PFSK-1 (cell line): ENCODE data around the gene CCDC170.

Source experiments
- FOXP2 ChIP-seq: optimal IDR thresholded peaks from 2 replicates; pipeline ENCODE3; 2011; ENCODE audit warnings: borderline replicate concordance, control low read depth, inconsistent platforms; ENCODE audit not compliant: insufficient read depth; ENCODE audit errors: extremely low read length, extremely low read depth
- POLR2AphosphoS5 ChIP-seq: IDR thresholded peaks from 2 replicates; pipeline ENCODE4 v1.6.1; 2012; ENCODE audit warnings: low read depth, mild to moderate bottlenecking, control low read depth, low read length, moderate library complexity
- SIN3A ChIP-seq: IDR thresholded peaks from 2 replicates; pipeline ENCODE4 v1.6.1; 2012; ENCODE audit warnings: mild to moderate bottlenecking, low read length, moderate library complexity, borderline replicate concordance; ENCODE audit not compliant: insufficient read depth
- TAF1 ChIP-seq: IDR thresholded peaks from 2 replicates; pipeline ENCODE4 v1.6.1; 2012; ENCODE audit warnings: low read length, control low read depth, borderline replicate concordance; ENCODE audit not compliant: insufficient read depth
- TF ChIP-seq, protein P1 (sequence below), 2 experiments: IDR thresholded peaks; 2 replicates each; pipeline versions ENCODE4 v1.6.1 to v1.8.0; 2011 to 2012; ENCODE audit warnings: low read depth in 2 of 2, low read length in 2 of 2, control low read depth in 1 of 2, inconsistent platforms in 1 of 2, mild to moderate bottlenecking in 1 of 2, moderate library complexity in 1 of 2; ENCODE audit not compliant: insufficient read depth in 1 of 2

Gene CCDC170

DNA sequence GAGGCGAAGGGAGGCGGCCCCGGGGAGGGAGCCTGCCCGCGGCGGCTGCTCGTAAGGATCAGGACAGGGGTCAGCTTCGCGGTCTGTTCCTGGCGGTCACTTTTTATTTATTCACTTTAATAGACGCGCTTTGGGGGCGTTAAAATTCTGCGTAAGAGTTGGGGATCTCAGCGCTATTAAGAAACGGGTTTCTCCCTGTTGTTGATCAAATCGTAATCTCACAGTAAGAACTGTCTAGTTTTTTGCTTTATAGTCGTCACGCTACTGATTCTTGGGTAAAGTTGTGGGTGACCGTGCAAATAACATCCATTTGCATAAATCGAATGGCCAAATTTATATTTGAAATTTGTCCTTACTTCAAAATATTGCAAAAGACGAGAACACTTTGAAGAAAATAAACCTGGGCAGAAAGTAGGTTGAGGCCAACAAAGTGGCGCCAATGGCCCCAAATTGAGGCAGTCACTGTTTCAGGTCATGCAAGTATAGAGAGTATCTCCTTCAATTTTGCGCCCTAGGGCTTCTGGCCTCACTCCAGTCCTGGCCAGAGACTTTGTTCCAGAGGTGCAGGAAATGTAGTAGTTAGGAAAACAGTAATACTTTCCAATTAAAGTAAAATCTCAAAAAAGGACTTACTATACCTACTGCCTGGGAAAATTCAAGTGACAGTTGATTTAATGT is 40.9 kb upstream of the CCDC170 start:
- TF ChIP-seq SIN3A (no peak), POLR2AphosphoS5 (no peak), FOXP2 (no peak), TAF1 (no peak)
- TF ChIP-seq, protein P1, sequence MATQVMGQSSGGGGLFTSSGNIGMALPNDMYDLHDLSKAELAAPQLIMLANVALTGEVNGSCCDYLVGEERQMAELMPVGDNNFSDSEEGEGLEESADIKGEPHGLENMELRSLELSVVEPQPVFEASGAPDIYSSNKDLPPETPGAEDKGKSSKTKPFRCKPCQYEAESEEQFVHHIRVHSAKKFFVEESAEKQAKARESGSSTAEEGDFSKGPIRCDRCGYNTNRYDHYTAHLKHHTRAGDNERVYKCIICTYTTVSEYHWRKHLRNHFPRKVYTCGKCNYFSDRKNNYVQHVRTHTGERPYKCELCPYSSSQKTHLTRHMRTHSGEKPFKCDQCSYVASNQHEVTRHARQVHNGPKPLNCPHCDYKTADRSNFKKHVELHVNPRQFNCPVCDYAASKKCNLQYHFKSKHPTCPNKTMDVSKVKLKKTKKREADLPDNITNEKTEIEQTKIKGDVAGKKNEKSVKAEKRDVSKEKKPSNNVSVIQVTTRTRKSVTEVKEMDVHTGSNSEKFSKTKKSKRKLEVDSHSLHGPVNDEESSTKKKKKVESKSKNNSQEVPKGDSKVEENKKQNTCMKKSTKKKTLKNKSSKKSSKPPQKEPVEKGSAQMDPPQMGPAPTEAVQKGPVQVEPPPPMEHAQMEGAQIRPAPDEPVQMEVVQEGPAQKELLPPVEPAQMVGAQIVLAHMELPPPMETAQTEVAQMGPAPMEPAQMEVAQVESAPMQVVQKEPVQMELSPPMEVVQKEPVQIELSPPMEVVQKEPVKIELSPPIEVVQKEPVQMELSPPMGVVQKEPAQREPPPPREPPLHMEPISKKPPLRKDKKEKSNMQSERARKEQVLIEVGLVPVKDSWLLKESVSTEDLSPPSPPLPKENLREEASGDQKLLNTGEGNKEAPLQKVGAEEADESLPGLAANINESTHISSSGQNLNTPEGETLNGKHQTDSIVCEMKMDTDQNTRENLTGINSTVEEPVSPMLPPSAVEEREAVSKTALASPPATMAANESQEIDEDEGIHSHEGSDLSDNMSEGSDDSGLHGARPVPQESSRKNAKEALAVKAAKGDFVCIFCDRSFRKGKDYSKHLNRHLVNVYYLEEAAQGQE (IDR thresholded peaks at IDR 0.05; ENCODE audit: insufficient read depth in 1 of 2, low read depth in 2 of 2, low read length in 2 of 2) = no peak

DNA sequence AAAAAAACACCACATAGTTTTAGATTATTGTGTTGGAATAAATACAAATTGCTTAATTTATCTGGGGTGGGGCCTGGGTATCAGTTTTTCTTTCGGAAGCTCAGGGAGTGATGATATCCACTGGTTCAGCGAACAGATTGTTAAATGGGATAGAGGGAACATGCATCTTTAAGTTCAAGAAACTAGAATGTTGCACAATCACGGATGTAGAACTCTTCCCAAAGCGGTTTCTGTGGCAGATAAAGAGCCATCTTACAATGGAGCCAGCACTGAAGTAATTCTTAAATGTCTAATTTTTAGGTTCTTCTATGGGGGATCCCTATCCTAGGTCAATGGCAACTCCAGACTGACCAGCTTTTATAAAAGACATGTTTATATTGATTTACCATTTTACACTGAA is 32.1 kb upstream of the CCDC170 start:
- no peak for TF ChIP-seq FOXP2
- TF ChIP-seq, protein P1 (IDR thresholded peaks at IDR 0.05; ENCODE audit: insufficient read depth in 1 of 2, low read depth in 2 of 2, low read length in 2 of 2) = no peak
- TF ChIP-seq TAF1 = no peak
- no peak for TF ChIP-seq POLR2AphosphoS5
- no peak for TF ChIP-seq SIN3A

DNA sequence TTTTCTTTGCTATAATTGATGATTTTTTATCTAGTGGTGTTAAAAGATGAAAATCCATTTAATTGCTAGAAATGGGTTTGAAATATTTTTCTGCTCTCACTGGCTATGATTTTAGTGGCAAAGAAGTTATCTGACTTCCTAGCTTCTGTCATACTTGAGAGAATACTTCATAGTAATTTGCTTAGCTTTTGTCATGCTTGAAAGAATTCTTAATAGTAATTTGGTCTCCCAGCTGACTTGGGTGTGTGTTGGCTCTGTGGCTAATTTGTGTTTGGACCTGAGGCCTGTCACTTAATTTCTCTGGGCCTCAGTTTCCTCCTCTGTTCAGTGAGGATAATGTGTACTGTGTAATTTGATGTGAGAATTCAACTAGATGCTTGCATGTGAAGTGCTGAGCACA is 29.1 kb upstream of the CCDC170 start:
- TF ChIP-seq SIN3A (no peak), FOXP2 (no peak), TAF1 (no peak), POLR2AphosphoS5 (no peak)
- TF ChIP-seq, protein P1 (IDR thresholded peaks at IDR 0.05; ENCODE audit: insufficient read depth in 1 of 2, low read depth in 2 of 2, low read length in 2 of 2) = no peak

DNA sequence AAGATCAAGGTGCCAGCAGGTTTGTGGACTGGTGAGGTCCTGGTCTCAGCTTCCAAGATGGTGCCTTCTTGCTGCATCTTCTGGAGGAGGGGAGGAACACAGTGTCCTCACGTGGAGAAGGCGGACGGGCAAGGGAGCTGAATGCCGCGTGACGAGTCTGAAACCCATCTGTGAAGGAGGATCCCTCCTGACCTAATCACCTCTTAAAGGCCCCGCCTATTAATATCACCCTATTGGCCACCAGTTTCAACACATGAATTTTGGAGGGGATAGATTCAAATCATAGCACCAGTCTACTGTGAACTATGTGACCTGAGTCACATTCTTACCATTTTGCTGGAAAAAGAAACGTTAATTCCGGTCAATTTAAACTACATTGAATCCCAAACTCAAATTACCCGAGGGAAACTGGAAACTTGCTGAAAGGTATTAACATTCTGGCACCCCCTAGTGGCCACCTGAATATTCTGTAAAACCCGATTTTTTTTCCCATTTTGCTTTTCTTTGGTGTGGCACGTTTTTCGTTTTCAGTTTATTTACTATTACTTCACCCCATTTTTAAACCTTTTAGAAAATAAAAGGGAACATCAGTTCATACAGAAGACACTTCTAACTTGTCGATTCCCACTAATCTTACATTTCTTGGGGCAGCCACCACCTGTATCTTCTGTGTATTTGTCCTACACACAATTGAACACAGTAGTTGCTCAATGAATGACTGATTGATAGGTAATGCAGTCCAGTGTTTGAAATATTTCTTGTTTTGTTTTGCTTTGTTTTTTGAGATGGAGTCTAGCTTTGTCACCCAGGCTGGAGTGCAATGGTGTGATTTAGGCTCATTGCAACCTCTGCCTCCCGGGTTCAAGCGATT is 17.9 kb upstream of the CCDC170 start:
- TF ChIP-seq SIN3A = no peak
- no peak for TF ChIP-seq POLR2AphosphoS5
- TF ChIP-seq FOXP2 = no peak
- TF ChIP-seq, protein P1 (IDR thresholded peaks at IDR 0.05; ENCODE audit: insufficient read depth in 1 of 2, low read depth in 2 of 2, low read length in 2 of 2) = no peak
- TF ChIP-seq TAF1 = no peak
